OCI-LY1 (cell line): ENCODE measurements around the gene SERINC1.

Experiments
- H2AFZ ChIP-seq: fragments of 200-600 bp; sonication (generic), shearing (Covaris generic); 2 replicates; pipeline ENCODE4 v1.6.0; 2014; ENCODE audit warnings: antibody characterized with exemption, mild to moderate bottlenecking, low read length
- H3F3A ChIP-seq: fragments of 200-600 bp; sonication (generic), shearing (Covaris generic); 2 replicates; pipeline ENCODE4 v1.6.0; 2014; ENCODE audit warnings: mild to moderate bottlenecking, antibody characterized with exemption, low read length, moderate library complexity; ENCODE audit not compliant: insufficient read depth
- H3K27ac ChIP-seq: fragments of 200-600 bp; sonication (generic); 2 replicates; pipeline ENCODE4 v1.5.1; 2014; ENCODE audit warnings: low read length, mixed run types, mild to moderate bottlenecking, low read depth; ENCODE audit not compliant: poor library complexity, severe bottlenecking
- H3K27me3 ChIP-seq: fragments of 200-600 bp; sonication (generic); 2 replicates; pipeline ENCODE4 v1.6.0; 2014; ENCODE audit warnings: antibody characterized with exemption, mild to moderate bottlenecking, low read length, moderate library complexity; ENCODE audit not compliant: insufficient read depth
- H3K36me3 ChIP-seq: fragments of 200-600 bp; sonication (generic); 2 replicates; pipeline ENCODE4 v1.6.1; 2014; ENCODE audit warnings: mild to moderate bottlenecking, antibody characterized with exemption, low read length, moderate library complexity, mixed read lengths; ENCODE audit not compliant: insufficient read depth
- H3K4me1 ChIP-seq: fragments of 200-600 bp; sonication (generic); 2 replicates; pipeline ENCODE4 v1.5.1; 2014; ENCODE audit warnings: mild to moderate bottlenecking, low read length, moderate library complexity; ENCODE audit not compliant: insufficient read depth, severe bottlenecking
- H3K4me2 ChIP-seq: fragments of 200-600 bp; sonication (generic), shearing (Covaris generic); 2 replicates; pipeline ENCODE4 v1.6.1; 2014; ENCODE audit warnings: low read length
- H3K4me3 ChIP-seq: fragments of 200-600 bp; sonication (generic); 2 replicates; pipeline ENCODE4 v1.5.1; 2014; ENCODE audit warnings: low read length, low read depth, mild to moderate bottlenecking, mixed read lengths; ENCODE audit not compliant: poor library complexity, severe bottlenecking
- H3K79me2 ChIP-seq: fragments of 200-600 bp; shearing (Covaris generic); 2 replicates; pipeline ENCODE4 v1.6.1; 2016; ENCODE audit warnings: mixed run types, low read length, mixed read lengths; ENCODE audit not compliant: insufficient read depth
- H3K9ac ChIP-seq: fragments of 200-600 bp; sonication (generic), shearing (Covaris generic); 2 replicates; pipeline ENCODE4 v1.6.1; 2014; ENCODE audit warnings: mild to moderate bottlenecking, low read length, mixed read lengths
- H3K9me2 ChIP-seq: fragments of 200-600 bp; sonication (generic), shearing (Covaris generic); 2 replicates; pipeline ENCODE4 v1.6.1; 2014; ENCODE audit warnings: low read depth, mild to moderate bottlenecking, low read length, mixed read lengths
- H3K9me3 ChIP-seq: fragments of 200-600 bp; shearing (Covaris generic); 2 replicates; pipeline ENCODE4 v1.6.1; 2014; ENCODE audit warnings: low read length, mixed read lengths
- H4K20me1 ChIP-seq: fragments of 200-600 bp; sonication (generic), shearing (Covaris generic); 2 replicates; pipeline ENCODE4 v1.6.0; 2016; ENCODE audit warnings: mild to moderate bottlenecking, low read length; ENCODE audit not compliant: insufficient read depth
- EZH2 ChIP-seq: fragments of 200-600 bp; sonication (generic), shearing (Covaris generic); IDR thresholded peaks from 2 replicates; pipeline ENCODE4 v1.8.0; 2017; ENCODE audit warnings: borderline replicate concordance, mixed run types, mild to moderate bottlenecking, antibody characterized with exemption, low read length, moderate library complexity, mixed read lengths
- TF ChIP-seq, protein P1 (sequence below): fragments of 200-600 bp; sonication (generic), shearing (Covaris generic); IDR thresholded peaks from 2 replicates; pipeline ENCODE4 v1.5.1; 2017; ENCODE audit warnings: mild to moderate bottlenecking, antibody characterized with exemption, low read length, moderate library complexity, mixed read lengths

Gene SERINC1

DNA sequence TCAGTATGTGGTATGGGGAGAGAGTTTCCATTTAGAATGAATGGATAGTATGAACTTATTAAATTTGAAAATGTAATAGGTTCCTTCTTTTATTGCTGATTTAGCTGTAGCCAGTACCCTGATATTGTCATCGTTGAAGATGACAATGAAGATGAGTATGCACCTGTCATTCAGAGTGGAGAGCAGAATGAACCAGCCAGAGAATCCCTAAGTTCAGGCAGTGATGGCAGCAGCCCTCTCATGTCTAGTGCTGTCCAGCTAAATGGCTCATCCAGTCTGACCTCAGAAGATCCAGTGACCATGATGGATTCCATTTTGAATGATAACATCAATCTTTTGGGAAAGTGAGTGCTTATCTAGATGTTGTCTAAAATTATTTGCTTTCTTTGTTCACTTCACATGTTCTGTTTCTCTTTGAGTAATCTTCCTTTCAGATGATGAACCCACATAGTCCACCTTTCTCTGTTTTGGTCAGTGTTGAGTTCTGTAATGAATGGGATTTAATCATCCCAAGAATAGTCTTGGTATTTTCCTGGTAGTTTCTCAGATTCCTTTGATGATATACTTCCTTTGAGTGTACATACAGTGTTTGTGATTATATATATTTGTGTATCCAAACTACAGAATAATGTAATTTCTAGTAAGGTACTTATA lies 48.9 kb downstream of the SERINC1 start:
- Histone ChIP-seq H3K79me2 (0 out of 2 replicates have a peak, but pooled peaks cover under 1% of the 10 kb centered on the region), H3K27me3 (no peaks in the 10 kb centered on the region), H2AFZ (no peak overlapping the region), H3K4me3 (no peak overlapping the region), H3K9me2 (no peaks in the 10 kb centered on the region), H3F3A (no peaks in the 10 kb centered on the region), H3K4me2 (no peak overlapping the region), H3K9ac (no peak overlapping the region), H3K9me3 (no peaks in the 10 kb centered on the region), H4K20me1 (no peaks in the 10 kb centered on the region), H3K27ac (no peak overlapping the region), H3K4me1 (no peaks in the 10 kb centered on the region), H3K36me3 (peaks cover 85% of the 10 kb centered on the region)
- no peak for TF ChIP-seq EZH2
- TF ChIP-seq, protein P1, sequence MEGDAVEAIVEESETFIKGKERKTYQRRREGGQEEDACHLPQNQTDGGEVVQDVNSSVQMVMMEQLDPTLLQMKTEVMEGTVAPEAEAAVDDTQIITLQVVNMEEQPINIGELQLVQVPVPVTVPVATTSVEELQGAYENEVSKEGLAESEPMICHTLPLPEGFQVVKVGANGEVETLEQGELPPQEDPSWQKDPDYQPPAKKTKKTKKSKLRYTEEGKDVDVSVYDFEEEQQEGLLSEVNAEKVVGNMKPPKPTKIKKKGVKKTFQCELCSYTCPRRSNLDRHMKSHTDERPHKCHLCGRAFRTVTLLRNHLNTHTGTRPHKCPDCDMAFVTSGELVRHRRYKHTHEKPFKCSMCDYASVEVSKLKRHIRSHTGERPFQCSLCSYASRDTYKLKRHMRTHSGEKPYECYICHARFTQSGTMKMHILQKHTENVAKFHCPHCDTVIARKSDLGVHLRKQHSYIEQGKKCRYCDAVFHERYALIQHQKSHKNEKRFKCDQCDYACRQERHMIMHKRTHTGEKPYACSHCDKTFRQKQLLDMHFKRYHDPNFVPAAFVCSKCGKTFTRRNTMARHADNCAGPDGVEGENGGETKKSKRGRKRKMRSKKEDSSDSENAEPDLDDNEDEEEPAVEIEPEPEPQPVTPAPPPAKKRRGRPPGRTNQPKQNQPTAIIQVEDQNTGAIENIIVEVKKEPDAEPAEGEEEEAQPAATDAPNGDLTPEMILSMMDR: no peak

GRCh38 chr6:122422003-122422402 lies 49.6 kb downstream of the SERINC1 start:
- Histone ChIP-seq H3K4me2 (no peak overlapping the region), H3K4me3 (no peak overlapping the region), H3K9ac (no peak overlapping the region), H3K27ac (no peak overlapping the region), H3K9me2 (no peaks in the 10 kb centered on the region), H4K20me1 (no peaks in the 10 kb centered on the region), H3F3A (no peaks in the 10 kb centered on the region), H3K27me3 (no peaks in the 10 kb centered on the region), H3K4me1 (no peaks in the 10 kb centered on the region), H3K36me3 (peaks cover 85% of the 10 kb centered on the region), H3K9me3 (no peaks in the 10 kb centered on the region), H2AFZ (no peak overlapping the region), H3K79me2 (no peaks in the 10 kb centered on the region)
- TF ChIP-seq EZH2: no peak
- TF ChIP-seq, protein P1: no peak

DNA sequence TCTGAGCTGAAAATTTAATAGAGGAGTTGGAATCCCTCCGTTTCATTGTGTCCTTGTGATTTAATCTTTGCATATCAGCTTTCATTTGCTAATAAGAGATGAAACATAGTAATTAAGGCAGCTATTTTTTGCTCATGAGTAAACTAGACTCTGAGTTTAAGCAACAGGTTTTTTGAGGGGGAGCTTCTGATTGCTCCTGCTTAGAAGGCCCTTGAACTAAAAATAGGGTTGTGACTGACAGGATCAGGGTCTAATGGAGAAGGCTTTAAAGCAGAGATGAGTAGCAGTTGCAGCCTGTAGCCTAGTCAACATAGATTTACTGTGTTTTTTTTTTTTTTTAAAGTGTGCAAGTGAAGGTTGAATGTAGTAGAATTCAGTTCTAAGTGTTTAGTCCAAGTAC lies 54.8 kb downstream of the SERINC1 start:
- Histone ChIP-seq H3K9me3 (no peaks in the 10 kb centered on the region), H3F3A (no peaks in the 10 kb centered on the region), H3K4me2 (no peak overlapping the region), H3K9ac (no peak overlapping the region), H3K79me2 (peaks cover 6% of the 10 kb centered on the region), H3K9me2 (no peaks in the 10 kb centered on the region), H2AFZ (no peak overlapping the region), H3K27ac (no peak overlapping the region), H3K4me1 (no peaks in the 10 kb centered on the region), H4K20me1 (no peaks in the 10 kb centered on the region), H3K4me3 (no peak overlapping the region), H3K36me3 (peaks cover 87% of the 10 kb centered on the region), H3K27me3 (no peaks in the 10 kb centered on the region)
- TF ChIP-seq, protein P1: no peak
- no peak for TF ChIP-seq EZH2
